MM.1S (cell line): ENCODE data around the gene P2RX6.

Experiments used
- EZH2 ChIP-seq: fragments of 300-600 bp; sonication (generic); optimal IDR thresholded peaks from 2 replicates; pipeline ENCODE3; 2017; ENCODE audit warnings: low read depth, mild to moderate bottlenecking, antibody characterized with exemption, low read length, mixed read lengths
- EZH2phosphoT487 ChIP-seq: fragments of 300-600 bp; sonication (generic); IDR thresholded peaks from 2 replicates; pipeline ENCODE4 v1.6.1; 2018; ENCODE audit warnings: antibody characterized with exemption, low read length
- TF ChIP-seq, protein P1 (sequence below): fragments of 300-600 bp; sonication (generic); IDR thresholded peaks from 2 replicates; pipeline ENCODE4 v1.5.1; 2016; ENCODE audit warnings: antibody characterized with exemption, low read length, mixed read lengths

DNA sequence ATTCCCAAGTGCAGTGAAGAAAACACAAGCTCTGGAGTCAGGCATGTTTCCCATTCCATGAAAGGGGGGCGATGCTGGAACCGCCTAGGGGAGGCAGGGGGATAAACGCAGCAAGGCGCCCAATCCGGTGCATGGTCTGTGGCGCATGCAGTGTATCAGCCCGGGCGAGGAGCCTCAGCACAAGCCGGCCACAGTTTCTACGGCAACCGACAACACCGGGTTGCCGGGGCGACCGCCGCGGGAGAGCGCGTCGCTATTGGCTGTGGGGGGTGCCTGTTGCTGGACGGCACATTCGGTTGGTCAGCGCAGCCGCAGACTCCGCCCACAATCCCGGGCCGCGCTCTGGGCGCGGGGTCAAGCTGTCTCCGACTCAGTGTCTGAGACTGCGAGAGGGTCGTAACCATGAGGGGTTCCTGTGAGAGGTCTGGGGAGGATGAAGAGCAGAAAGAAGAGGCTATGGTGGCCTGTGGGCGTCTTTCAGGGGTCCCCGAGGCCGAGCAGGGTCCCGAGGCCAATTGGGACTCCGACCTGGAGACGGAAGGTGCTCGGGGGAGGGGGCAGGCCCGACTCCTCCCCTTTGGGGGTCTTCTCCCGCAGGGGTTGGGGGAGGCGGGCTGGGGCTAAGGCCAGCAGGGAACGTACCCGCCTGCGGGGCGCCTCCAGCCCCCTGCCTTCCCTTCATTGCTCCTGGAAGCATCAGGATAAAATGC, 30.8 kb downstream of the P2RX6 start, which contains the start of gene LRRC74B:
- TF ChIP-seq, protein P1, sequence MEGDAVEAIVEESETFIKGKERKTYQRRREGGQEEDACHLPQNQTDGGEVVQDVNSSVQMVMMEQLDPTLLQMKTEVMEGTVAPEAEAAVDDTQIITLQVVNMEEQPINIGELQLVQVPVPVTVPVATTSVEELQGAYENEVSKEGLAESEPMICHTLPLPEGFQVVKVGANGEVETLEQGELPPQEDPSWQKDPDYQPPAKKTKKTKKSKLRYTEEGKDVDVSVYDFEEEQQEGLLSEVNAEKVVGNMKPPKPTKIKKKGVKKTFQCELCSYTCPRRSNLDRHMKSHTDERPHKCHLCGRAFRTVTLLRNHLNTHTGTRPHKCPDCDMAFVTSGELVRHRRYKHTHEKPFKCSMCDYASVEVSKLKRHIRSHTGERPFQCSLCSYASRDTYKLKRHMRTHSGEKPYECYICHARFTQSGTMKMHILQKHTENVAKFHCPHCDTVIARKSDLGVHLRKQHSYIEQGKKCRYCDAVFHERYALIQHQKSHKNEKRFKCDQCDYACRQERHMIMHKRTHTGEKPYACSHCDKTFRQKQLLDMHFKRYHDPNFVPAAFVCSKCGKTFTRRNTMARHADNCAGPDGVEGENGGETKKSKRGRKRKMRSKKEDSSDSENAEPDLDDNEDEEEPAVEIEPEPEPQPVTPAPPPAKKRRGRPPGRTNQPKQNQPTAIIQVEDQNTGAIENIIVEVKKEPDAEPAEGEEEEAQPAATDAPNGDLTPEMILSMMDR: no peak
- TF ChIP-seq EZH2 (no peak), EZH2phosphoT487 (no peak)
